Stimulated activated CD8-positive, alpha-beta memory T cell treated with anti-CD3 and anti-CD28 coated beads, Interleukin-7, amount 100 ng/mL, for 1 hour (primary cell): Measurements from ENCODE around the gene IL1F10.

Source experiments
- DNase-seq, 2 donors: peaks; one replicate each; pipeline ENCODE4 v3.0.0-alpha.2; 2020; ENCODE audit warnings: low read depth in 2 of 2

The IL1F10 gene

GRCh38 chr2:113067681-113068080 is at the start of gene IL1F10:
Gene IL1F10 (plus strand): TSS chr2:113067970. CDS start chr2:113072739, 4,769 bp downstream.
- no peak for DNase-seq

- DNase-seq, result no peak
Measured at GRCh38 chr2:113018509-113018908, 49.3 kb upstream of the IL1F10 start.

GRCh38 chr2:113021312-113021711 is 46.5 kb upstream of the IL1F10 start:
- DNase-seq, result no peak

- DNase-seq, result no peak
Measured at GRCh38 chr2:113024764-113025163, 43.0 kb upstream of the IL1F10 start.

- DNase-seq, result no peak
Measured at GRCh38 chr2:113025737-113026136, 42.0 kb upstream of the IL1F10 start.

GRCh38 chr2:113027691-113028090 is 40.1 kb upstream of the IL1F10 start:
- DNase-seq, result no peak

- no peak for DNase-seq
Measured at GRCh38 chr2:113028112-113028511, 39.7 kb upstream of the IL1F10 start.

GRCh38 chr2:113032737-113033136 is 35.0 kb upstream of the IL1F10 start:
- DNase-seq, result no peak

GRCh38 chr2:113034016-113034415 is 33.8 kb upstream of the IL1F10 start:
- no peak for DNase-seq

- no peak for DNase-seq
Measured at GRCh38 chr2:113036763-113037162, 31.0 kb upstream of the IL1F10 start.

GRCh38 chr2:113038291-113038690 is 29.5 kb upstream of the IL1F10 start:
- no peak for DNase-seq

- DNase-seq, result no peak
Measured at GRCh38 chr2:113039158-113039557, 28.6 kb upstream of the IL1F10 start.

- DNase-seq, result no peak
Measured at GRCh38 chr2:113039719-113040118, 28.1 kb upstream of the IL1F10 start.

- DNase-seq, result no peak
Measured at GRCh38 chr2:113041871-113042270, 25.9 kb upstream of the IL1F10 start.

- no peak for DNase-seq
Measured at GRCh38 chr2:113046465-113046864, 21.3 kb upstream of the IL1F10 start.

GRCh38 chr2:113050921-113051895 is 16.6 kb upstream of the IL1F10 start:
- DNase-seq, result no peak

- no peak for DNase-seq
Measured at GRCh38 chr2:113052396-113052917, 15.3 kb upstream of the IL1F10 start, which contains the start of gene IL36B. Gene IL36B (minus strand): TSS chr2:113052867.

- DNase-seq, result no peak
Measured at GRCh38 chr2:113053666-113054065, 14.1 kb upstream of the IL1F10 start.

GRCh38 chr2:113054066-113054465 is 13.7 kb upstream of the IL1F10 start:
- DNase-seq, result no peak

GRCh38 chr2:113056521-113056920 is 11.2 kb upstream of the IL1F10 start:
- no peak for DNase-seq

- DNase-seq, result no peak
Measured at GRCh38 chr2:113057117-113057516, 10.7 kb upstream of the IL1F10 start.

GRCh38 chr2:113058411-113058994 is 9.3 kb upstream of the IL1F10 start:
- no peak for DNase-seq
